ENCODE data around the gene DMAC2L.

DNA sequence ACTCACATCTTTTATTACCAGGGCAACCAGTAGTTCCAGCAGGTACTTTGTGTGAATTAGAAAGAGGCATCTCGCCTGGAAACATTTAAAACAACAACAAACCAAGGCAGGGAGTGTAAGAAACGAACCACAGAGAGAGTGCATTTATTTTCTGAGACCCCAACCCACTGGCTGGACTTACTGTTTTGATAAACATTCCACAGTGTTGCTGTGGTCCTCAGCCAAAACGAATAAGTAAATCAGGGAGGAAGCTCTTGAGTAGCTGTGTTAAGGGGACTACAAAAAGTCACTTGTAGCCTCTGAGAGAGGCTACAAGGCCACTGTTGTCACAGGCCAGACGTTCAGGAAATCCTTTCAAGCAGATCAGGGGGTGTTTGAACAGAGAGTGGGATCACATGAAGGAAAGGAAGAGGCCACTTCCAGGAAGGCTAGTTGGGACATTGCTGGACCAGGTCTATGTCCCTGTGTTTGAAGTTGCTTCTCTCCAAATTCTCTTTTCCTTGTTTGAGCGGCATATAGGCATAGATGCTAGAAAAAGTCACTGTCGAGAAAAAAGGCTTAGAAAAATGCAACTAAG is 33.8 kb downstream of the DMAC2L start:
- TF ChIP-seq, protein P1, sequence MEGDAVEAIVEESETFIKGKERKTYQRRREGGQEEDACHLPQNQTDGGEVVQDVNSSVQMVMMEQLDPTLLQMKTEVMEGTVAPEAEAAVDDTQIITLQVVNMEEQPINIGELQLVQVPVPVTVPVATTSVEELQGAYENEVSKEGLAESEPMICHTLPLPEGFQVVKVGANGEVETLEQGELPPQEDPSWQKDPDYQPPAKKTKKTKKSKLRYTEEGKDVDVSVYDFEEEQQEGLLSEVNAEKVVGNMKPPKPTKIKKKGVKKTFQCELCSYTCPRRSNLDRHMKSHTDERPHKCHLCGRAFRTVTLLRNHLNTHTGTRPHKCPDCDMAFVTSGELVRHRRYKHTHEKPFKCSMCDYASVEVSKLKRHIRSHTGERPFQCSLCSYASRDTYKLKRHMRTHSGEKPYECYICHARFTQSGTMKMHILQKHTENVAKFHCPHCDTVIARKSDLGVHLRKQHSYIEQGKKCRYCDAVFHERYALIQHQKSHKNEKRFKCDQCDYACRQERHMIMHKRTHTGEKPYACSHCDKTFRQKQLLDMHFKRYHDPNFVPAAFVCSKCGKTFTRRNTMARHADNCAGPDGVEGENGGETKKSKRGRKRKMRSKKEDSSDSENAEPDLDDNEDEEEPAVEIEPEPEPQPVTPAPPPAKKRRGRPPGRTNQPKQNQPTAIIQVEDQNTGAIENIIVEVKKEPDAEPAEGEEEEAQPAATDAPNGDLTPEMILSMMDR (IDR thresholded peaks at IDR 0.05): no peak
- TF ChIP-seq POLR2AphosphoS5 (IDR thresholded peaks at IDR 0.05; ENCODE audit: low read depth, low read length): no peak
